ENCODE data around the gene TULP1.

- TF ChIP-seq CTCF (IDR thresholded peaks at IDR 0.05) (no peak), POLR2A (IDR thresholded peaks at IDR 0.05) (no peak)
Measured at GRCh38 chr6:35543459-35544193, 30.9 kb upstream of the TULP1 start.
